ENCODE data around the gene SORCS3.

GRCh38 chr10:104707602-104708459, 66.7 kb downstream of the SORCS3 start:
- TF ChIP-seq EZH2 (IDR thresholded peaks at IDR 0.05) (no peak), POLR2AphosphoS5 (IDR thresholded peaks at IDR 0.05; ENCODE audit: borderline replicate concordance, low read depth, low read length) (no peak)
